Stimulated activated CD4-positive, alpha-beta T cell treated with anti-CD3 and anti-CD28 coated beads, Interleukin-2, amount 100 ng/mL, for 48 hours (primary cell): ENCODE measurements around the gene NEMP2.
"Not testable (repeated sequence)": the region's sequence is repeated elsewhere in the genome, so short reads cannot be mapped to it uniquely, and the experiment has no call there.

ENCODE experiments used
- DNase-seq, 2 donors: peaks; one replicate each; pipeline ENCODE4 v3.0.0-alpha.2; 2020

The NEMP2 gene

DNA sequence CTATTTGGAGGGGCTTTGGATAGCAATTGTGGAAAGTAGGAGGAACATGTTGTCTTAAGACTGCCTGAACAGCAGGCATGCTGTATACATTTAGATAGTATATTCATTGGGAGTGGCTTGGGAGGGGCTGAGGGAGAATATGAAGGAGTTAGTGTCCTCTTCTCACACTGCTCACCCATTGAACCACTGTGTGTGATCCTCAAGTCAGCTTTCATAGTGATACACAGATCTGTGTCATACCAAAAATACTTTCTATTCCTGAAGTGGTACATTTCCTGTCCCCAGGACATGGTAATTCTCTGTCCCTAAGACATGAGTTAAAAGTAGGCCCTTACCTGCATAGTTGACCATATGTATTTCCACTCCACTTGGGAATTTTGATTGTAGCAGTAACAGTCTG, 9.6 kb downstream of the NEMP2 start:
- DNase-seq = no peak

GRCh38 chr2:190519975-190520767, 14.4 kb downstream of the NEMP2 start:
- DNase-seq = no peak

DNA sequence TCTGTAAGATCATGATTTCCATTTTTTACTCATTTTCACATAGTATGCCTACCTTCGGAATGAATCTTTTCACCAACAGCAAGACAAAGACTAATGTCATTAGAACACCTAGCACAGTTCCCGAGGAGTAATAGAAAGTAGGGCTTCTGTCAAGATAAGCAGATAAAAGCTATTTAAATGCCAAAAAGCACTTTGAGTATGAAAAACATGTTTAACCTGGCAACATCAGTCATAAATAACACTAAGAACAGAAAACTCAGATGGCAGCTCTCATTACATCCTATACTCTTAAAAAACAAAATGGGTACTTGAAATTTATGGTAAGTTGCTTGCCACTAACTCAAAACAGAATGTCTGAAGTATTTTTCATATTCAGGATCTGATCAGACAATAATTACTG, 17.1 kb downstream of the NEMP2 start:
- no peak for DNase-seq

DNA sequence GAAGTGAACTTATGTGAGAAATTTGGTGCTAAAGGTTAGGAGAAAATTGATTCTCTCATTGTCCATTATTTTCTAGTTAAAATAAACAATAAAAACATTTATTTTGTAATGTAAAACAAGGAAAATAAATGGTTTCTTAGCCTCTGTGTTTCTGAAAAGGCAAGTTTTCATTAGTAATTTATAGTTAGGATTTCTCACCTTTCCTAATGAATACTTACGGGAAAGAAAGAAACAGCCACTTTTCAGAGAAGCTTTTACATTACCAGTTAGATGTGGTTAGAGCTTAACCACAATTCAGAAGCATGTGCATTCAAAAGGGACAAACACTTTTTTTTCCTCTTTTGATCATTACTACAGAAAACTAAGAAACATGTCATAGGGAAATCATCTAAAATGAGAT, 18.8 kb downstream of the NEMP2 start:
- no peak for DNase-seq

DNA sequence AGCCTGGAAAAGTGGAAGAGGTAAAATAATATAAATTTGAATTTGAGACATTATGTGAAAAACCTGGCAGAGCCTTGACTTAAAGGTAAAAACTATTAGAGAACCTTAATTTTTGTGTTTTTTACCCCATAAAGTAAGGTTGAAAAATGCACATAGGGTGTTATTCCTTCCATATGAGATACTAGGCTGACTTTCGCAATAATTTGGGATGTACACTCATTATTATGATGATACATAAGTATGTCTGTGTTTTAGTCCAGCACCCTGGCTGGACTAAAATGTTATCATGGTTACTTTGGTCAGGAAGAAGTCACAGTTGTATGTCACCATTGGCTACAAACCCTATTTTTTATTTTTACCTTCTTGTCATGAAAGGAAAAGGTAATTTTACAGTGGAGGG, 19.8 kb downstream of the NEMP2 start:
- DNase-seq = no peak

GRCh38 chr2:190513877-190514276, 20.6 kb downstream of the NEMP2 start:
- DNase-seq = no peak

DNA sequence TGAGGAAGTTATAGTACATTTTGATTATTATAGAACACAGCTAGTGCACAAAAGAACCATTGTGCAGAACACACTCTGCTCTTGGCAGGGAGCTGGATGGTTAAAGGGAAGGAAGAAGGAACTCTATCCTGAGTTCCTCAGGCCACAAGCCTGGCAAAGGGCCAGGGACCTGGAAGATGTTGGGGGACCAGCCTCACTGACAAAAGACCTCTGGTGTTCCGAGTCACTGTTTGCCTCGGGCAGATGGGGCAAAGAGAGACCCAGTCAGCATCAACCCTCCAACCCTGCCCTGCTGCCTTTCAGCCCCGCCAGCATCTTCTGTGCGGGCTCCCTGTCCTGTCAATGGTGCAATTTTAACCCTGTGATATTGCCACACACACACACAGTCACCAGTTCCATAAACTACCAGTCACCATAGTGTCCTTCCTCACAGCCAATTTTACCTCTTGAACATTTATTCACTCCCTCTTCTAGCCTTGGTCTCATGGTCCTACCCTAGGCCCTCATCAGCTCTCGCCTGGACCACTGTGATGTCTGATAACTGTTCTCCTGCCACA, 21.9 kb downstream of the NEMP2 start:
- DNase-seq = no peak

GRCh38 chr2:190511104-190511503, 23.4 kb downstream of the NEMP2 start:
- DNase-seq = no peak

DNA sequence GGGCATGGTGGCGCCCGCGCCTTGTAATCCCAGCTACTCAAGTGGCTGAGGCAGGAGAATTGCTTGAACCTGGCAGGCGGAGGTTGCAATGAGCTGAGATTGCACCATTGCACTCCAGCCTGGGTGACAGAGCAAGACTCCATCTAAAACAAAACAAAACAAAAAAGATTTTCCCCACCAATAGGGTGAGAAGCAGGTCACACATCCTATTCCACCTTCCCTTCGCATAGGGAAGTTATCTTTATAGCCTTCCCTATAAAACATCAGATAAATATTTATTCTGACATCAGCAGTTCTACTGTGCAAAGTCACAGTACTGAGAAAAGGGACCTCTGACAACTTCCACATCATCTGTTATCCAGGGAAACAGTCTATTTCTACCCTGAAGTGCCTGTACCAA, 24.6 kb downstream of the NEMP2 start:
- DNase-seq = not testable (repeated sequence)

GRCh38 chr2:190507135-190507534, 27.4 kb downstream of the NEMP2 start:
- DNase-seq = no peak

- no peak for DNase-seq
These were observed 27.9 kb downstream of the NEMP2 start for GRCh38 chr2:190506666-190507065.

DNA sequence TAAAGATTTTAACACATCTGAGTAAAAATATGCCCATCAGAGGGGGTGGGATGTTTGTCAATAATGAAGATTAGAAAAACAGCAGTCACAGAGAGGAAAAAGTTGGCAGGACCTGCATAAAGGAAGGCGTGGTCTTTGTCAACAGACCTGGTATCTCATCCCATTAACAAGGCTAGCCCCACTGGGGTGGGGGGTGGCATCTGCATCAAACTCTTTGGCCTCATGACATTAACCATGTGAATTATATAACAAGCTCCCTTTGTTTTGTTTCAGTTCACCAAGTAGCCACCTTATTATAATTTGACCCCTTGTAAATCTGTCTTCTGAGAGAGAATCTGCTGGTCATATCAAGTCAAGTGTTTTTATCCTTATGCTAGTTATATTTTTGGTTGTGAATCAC, 28.8 kb downstream of the NEMP2 start:
- DNase-seq = no peak

DNA sequence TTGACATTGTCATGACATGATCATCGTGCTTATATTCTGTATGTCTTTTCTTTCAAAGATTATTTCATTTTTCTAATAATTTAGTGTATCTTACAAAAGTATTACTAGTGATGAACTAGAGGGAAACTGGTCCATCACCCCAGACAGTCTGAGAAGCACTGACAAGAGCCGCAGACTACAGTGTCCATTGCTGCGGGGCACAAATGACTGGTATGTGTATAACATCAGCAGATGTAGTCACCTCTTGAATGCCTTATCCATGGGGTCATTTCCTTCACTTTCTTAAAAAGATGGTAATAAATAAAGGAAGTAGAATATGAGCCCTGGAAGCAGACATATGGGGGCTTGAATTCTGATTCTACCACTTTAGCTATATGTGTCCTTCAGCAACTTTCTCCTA, 29.6 kb downstream of the NEMP2 start:
- DNase-seq = no peak

DNA sequence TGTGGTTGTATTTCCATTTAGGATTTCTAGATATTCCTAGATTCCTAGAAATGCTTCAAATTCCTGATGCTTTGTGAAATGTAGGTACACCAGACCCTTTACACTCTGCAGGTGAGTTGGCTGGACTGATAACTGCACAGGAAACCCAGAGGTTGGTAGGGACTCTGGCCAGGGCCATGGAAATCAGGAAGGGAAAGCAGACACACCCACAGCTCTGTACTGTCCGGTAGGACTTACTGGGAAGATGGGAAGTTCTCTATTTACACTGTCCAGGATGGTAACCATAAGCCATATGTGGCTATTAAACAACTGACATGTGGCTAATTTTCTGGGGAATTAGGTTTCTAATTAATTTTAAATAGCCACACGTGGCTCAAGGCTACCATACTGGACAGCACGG, 31.4 kb downstream of the NEMP2 start:
- DNase-seq = no peak

GRCh38 chr2:190501702-190502407, 32.7 kb downstream of the NEMP2 start:
- no peak for DNase-seq

DNA sequence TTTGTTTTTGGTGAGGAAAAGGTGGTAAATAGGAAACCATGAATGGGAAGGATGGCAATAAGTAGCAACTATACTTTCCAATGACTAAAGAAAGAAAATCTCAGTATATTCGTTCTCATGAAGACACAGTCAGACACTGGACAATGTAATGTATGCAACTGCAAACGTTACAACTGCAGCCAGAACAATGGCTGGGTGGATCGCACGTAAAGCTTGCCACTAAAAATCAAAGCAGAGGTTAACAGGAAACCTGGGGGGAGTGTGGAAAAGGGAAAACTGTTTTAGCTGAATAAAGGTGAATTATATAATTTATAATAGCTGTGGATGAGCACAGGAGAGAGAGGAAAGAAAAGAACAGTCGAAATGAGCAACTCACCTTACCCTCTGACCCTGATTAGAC, 33.3 kb downstream of the NEMP2 start:
- DNase-seq = no peak

GRCh38 chr2:190500054-190500502, 34.4 kb downstream of the NEMP2 start:
- DNase-seq = no peak

- DNase-seq = no peak
These were observed 35.2 kb downstream of the NEMP2 start for GRCh38 chr2:190499273-190499672.

DNA sequence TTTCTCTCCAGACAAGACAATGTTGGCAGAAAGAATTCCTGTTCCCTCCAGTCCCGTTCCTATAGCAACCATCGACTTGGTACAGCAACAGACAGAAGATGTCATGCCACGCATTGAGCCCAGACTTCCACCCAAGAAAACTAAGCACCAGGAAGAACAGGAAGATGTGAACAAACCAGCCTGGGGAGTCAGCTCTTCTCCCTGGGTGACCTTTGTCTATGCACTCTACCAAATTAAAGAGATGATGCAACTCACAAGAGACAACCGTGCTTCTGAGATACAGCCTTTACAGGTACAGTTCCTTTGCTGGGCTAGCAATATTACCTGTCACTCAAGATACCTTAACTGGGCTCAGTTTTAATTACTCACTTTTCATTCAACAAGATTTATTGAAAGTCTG, 37.1 kb downstream of the NEMP2 start:
- DNase-seq = no peak

DNA sequence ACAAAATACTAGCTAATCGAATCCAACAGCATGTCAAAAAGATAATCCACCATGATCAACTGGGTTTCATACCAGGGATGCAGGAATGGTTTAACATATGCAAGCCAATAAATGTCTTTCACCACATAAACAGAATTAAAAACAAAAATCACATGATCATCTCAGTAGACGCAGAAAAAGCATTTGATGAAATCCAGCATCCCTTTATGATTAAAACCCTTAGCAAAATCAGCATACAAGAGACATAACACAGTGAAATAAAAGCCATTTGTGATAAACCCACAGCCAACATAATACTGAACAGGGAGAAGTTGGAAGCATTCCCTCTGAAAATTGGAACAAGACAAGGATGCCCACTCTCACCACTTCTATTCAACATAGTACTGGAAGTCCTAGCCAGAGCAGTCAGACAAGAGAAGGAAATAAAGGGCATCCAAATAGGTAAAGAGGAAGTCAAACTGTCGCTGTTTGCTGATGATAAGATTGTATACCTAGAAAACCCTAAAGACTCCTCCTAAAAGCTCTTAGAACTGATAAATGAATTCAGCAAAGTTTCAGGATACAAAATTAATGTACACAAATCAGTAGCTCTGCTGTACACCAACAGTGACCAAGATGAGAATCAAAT, 39.8 kb downstream of the NEMP2 start:
- DNase-seq = not testable (repeated sequence)

- DNase-seq = no peak
These were observed 41.4 kb downstream of the NEMP2 start for GRCh38 chr2:190493095-190493494.

- no peak for DNase-seq
These were observed 44.0 kb downstream of the NEMP2 start for GRCh38 chr2:190490502-190490901.

DNA sequence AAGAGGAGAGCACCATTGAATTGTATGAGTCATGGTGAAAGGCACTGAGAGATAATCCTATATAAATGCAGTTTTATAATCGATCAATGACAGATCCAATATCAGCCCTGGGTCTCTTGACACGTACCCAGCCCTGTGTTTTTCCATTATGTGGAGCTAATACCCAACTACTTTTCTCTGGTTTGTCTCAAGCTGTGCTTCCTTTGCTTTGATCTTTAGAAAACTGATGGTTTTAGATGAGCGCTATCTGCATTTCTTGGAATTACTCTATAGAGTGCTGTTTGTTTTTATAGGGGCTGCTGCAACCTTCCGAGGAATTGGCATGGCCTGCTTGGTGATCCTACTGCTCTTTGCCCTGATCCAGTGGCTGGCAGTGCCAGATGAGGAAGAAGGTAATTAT, 45.0 kb downstream of the NEMP2 start:
- no peak for DNase-seq
